HG03108 (cell line): ENCODE measurements around the gene TBPL1.

Experiments
- ATAC-seq: cut with Tn5 transposase; IDR thresholded peaks from one replicate; pipeline ENCODE4 v1.9.1; 2021; ENCODE audit warnings: moderate library complexity; ENCODE audit not compliant: unreplicated experiment

Gene TBPL1

DNA sequence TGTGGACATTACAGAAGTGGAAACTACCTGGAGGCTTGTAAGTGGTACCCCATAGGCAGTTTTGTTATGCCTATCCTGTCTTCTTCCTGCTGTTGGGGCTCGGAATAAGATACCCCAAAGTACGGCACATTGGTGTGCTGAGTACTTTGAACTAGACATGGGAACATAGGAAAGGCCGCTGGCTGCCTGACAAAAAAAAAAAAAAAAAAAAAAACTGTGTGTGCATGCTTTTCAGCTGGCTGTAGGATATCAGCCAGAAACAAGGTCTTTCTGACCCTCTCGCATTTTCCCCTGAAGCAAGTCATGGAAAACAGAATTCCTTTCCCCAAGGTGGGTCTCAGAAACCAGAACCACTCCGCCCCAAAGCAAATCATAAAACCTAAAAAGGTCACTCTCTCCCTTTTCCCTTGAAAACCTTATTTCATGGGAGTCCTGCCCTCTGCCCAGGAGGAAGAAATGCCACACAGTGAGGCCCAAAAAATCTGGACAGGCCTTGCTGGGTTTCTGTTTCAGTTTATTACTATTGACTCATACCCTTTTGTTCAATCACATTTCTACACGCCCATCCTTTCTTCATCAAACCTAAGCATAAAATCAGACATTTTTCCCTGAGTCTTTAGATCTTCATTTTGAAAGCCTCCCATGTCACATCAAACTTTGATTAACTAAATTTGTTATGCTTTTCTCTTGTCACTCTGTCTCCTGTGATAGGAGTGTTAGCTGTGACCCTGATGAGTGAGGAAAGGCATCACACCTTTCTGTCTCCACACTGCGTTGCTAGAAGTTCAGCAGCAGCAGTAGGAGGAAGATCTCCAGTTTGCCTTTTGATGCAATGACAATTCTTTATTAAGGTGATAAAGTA is 82.2 kb downstream of the TBPL1 start:
- no peak for ATAC-seq

GRCh38 chr6:134035823-134036296 is 82.8 kb downstream of the TBPL1 start:
- no peak for ATAC-seq

- ATAC-seq: no peak
Observed at GRCh38 chr6:134039116-134039515, 86.1 kb downstream of the TBPL1 start.
